HepG2 (cell line): ENCODE measurements around the gene CFAP100. TPM values are rescaled to one million over a fixed set of nuclear protein-coding genes. Genes with fewer than 3 reads are reported as not detected.

Experiments
- FOXP4 ChIP-seq: sonication (generic); formaldehyde crosslinking; IDR thresholded peaks from 2 replicates; pipeline ENCODE4 v1.4.0; 2020; ENCODE audit warnings: missing genetic modification reagents
- KAT8 ChIP-seq: IDR thresholded peaks from 2 replicates; pipeline ENCODE4 v1.6.1; 2016; ENCODE audit warnings: missing genetic modification reagents, missing compliant biosample characterization
- KMT2B ChIP-seq: IDR thresholded peaks from 2 replicates; pipeline ENCODE4 v1.6.1; 2016; ENCODE audit warnings: missing genetic modification reagents, missing compliant biosample characterization
- SAP130 ChIP-seq: IDR thresholded peaks from 2 replicates; pipeline ENCODE4 v1.6.1; 2016; ENCODE audit warnings: low read depth
- TOE1 ChIP-seq: sonication (generic); formaldehyde crosslinking; IDR thresholded peaks from 2 replicates; pipeline ENCODE4 v1.4.0; 2020; ENCODE audit warnings: mild to moderate bottlenecking, missing genetic modification reagents
- ZBTB7A ChIP-seq: sonication (generic); formaldehyde crosslinking; IDR thresholded peaks from 2 replicates; pipeline ENCODE4 v1.8.0; 2022; ENCODE audit warnings: mild to moderate bottlenecking, missing genetic modification reagents
- ZFY ChIP-seq: sonication (generic); formaldehyde crosslinking; IDR thresholded peaks from 2 replicates; pipeline ENCODE4 v1.4.0; 2020; ENCODE audit warnings: missing genetic modification reagents
- ZMYM2 ChIP-seq: sonication (generic); formaldehyde crosslinking; IDR thresholded peaks from 2 replicates; pipeline ENCODE4 v1.8.0; 2022; ENCODE audit warnings: mild to moderate bottlenecking, missing genetic modification reagents
- ZNF790 ChIP-seq: sonication (generic); formaldehyde crosslinking; IDR thresholded peaks from 2 replicates; pipeline ENCODE4 v1.8.0; 2022; ENCODE audit warnings: missing genetic modification reagents, mild to moderate bottlenecking, borderline replicate concordance
- polyA plus RNA-seq, 8 experiments: library from polyadenylated mRNA; depleted of rRNA in 3 of 8; stranded (reverse) in 7 of 8; unstranded in 1 of 8; fragments of >200 nt; fragmentation: Illumina TruSeq in 4 of 8; extraction: Trizol in 4 of 8; gene quantifications; 2 replicates each; pipeline versions ENCODE4 v1.2.1 to v1.2.3, GENCODE V29; 2011 to 2016; ENCODE audit warnings: low read depth in 4 of 8, missing spikeins in 1 of 8, mixed read lengths in 1 of 8; ENCODE audit not compliant: insufficient read depth in 1 of 8
- total RNA-seq, 5 experiments: library from RNA; depleted of rRNA; stranded (reverse); fragments of >200 nt; fragmentation: Illumina TruSeq; extraction: Trizol; gene quantifications; 2 replicates each; pipeline ENCODE4 v1.2.3, GENCODE V29; 2016; ENCODE audit warnings: low read depth in 1 of 5
- TF ChIP-seq, protein P1 (sequence below): sonication (generic); formaldehyde crosslinking; IDR thresholded peaks from 2 replicates; pipeline ENCODE4 v1.5.1; 2020; ENCODE audit warnings: mild to moderate bottlenecking, moderate library complexity, missing genetic modification reagents
- TF ChIP-seq, protein P2 (sequence below): IDR thresholded peaks from 2 replicates; pipeline ENCODE4 v1.6.1; 2016; ENCODE audit warnings: low read depth, control low read depth
- TF ChIP-seq, protein P3 (sequence below): sonication (generic); formaldehyde crosslinking; IDR thresholded peaks from 2 replicates; pipeline ENCODE4 v1.4.0; 2020; ENCODE audit warnings: mild to moderate bottlenecking, low read depth, missing genetic modification reagents
- TF ChIP-seq, protein P4 (sequence below): sonication (generic); formaldehyde crosslinking; IDR thresholded peaks from 2 replicates; pipeline ENCODE4 v1.5.0; 2020; ENCODE audit warnings: missing genetic modification reagents

CFAP100 gene
- total and polyA plus RNA-seq, 2 of the 13 experiments (the other 11 are each of a cell fraction or from before 2014, with no cell fraction given) = 0.32 TPM; not detected in 1

GRCh38 chr3:126476166-126477060 lies 81.7 kb downstream of the CFAP100 start (continued):
- TF ChIP-seq, protein P1, sequence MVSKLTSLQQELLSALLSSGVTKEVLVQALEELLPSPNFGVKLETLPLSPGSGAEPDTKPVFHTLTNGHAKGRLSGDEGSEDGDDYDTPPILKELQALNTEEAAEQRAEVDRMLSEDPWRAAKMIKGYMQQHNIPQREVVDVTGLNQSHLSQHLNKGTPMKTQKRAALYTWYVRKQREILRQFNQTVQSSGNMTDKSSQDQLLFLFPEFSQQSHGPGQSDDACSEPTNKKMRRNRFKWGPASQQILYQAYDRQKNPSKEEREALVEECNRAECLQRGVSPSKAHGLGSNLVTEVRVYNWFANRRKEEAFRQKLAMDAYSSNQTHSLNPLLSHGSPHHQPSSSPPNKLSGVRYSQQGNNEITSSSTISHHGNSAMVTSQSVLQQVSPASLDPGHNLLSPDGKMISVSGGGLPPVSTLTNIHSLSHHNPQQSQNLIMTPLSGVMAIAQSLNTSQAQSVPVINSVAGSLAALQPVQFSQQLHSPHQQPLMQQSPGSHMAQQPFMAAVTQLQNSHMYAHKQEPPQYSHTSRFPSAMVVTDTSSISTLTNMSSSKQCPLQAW (CRISPR knock-in tag) = peak; percentile 47; the same call in 1 of the 2 replicates
- peak; percentile 50; the same call in 1 of the 2 replicates for TF ChIP-seq ZNF790 (CRISPR knock-in tag)
- peak; percentile 30; the same call in 1 of the 2 replicates for TF ChIP-seq SAP130 (CRISPR knock-in tag)
- no peak for TF ChIP-seq ZBTB7A
- no peak for TF ChIP-seq FOXP4 (CRISPR knock-in tag)
- TF ChIP-seq, protein P2, sequence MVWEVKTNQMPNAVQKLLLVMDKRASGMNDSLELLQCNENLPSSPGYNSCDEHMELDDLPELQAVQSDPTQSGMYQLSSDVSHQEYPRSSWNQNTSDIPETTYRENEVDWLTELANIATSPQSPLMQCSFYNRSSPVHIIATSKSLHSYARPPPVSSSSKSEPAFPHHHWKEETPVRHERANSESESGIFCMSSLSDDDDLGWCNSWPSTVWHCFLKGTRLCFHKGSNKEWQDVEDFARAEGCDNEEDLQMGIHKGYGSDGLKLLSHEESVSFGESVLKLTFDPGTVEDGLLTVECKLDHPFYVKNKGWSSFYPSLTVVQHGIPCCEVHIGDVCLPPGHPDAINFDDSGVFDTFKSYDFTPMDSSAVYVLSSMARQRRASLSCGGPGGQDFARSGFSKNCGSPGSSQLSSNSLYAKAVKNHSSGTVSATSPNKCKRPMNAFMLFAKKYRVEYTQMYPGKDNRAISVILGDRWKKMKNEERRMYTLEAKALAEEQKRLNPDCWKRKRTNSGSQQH = no peak
- TF ChIP-seq KAT8 (CRISPR knock-in tag) = peak; percentile 35; the same call in 1 of the 2 replicates
- no peak for TF ChIP-seq KMT2B
- TF ChIP-seq, protein P3, sequence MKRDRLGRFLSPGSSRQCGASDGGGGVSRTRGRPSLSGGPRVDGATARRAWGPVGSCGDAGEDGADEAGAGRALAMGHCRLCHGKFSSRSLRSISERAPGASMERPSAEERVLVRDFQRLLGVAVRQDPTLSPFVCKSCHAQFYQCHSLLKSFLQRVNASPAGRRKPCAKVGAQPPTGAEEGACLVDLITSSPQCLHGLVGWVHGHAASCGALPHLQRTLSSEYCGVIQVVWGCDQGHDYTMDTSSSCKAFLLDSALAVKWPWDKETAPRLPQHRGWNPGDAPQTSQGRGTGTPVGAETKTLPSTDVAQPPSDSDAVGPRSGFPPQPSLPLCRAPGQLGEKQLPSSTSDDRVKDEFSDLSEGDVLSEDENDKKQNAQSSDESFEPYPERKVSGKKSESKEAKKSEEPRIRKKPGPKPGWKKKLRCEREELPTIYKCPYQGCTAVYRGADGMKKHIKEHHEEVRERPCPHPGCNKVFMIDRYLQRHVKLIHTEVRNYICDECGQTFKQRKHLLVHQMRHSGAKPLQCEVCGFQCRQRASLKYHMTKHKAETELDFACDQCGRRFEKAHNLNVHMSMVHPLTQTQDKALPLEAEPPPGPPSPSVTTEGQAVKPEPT (CRISPR knock-in tag) = no peak
- TF ChIP-seq ZFY = peak; percentile 48; the same call in 1 of the 2 replicates
- TF ChIP-seq, protein P4, sequence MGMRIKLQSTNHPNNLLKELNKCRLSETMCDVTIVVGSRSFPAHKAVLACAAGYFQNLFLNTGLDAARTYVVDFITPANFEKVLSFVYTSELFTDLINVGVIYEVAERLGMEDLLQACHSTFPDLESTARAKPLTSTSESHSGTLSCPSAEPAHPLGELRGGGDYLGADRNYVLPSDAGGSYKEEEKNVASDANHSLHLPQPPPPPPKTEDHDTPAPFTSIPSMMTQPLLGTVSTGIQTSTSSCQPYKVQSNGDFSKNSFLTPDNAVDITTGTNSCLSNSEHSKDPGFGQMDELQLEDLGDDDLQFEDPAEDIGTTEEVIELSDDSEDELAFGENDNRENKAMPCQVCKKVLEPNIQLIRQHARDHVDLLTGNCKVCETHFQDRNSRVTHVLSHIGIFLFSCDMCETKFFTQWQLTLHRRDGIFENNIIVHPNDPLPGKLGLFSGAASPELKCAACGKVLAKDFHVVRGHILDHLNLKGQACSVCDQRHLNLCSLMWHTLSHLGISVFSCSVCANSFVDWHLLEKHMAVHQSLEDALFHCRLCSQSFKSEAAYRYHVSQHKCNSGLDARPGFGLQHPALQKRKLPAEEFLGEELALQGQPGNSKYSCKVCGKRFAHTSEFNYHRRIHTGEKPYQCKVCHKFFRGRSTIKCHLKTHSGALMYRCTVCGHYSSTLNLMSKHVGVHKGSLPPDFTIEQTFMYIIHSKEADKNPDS (CRISPR knock-in tag) = no peak
- TF ChIP-seq ZMYM2 = no peak
- TF ChIP-seq TOE1 (CRISPR knock-in tag) = no peak
